ENCODE measurements around the gene RNF150.

DNA sequence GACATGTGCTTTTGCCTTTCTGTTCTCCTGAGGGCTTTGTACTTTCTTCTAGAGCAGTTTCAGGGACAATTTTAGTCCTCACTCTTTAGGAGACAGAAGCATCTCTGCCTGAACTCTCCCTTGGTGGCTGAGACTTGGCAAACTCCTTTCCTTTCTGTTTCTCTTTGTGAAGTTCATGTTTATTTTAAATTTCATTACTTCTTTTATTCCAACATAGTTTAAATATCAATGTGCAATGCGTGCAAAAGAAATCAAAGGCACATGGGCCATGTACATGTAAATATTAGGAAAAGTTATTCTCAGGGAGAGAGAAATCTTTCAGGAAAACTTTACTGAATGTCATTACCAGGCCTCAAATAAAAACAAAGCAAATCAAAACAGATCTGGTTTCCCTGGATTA lies 177.6 kb downstream of the RNF150 start:
- TF ChIP-seq POLR2A (IDR thresholded peaks at IDR 0.05), result no peak
- TF ChIP-seq, protein P1, sequence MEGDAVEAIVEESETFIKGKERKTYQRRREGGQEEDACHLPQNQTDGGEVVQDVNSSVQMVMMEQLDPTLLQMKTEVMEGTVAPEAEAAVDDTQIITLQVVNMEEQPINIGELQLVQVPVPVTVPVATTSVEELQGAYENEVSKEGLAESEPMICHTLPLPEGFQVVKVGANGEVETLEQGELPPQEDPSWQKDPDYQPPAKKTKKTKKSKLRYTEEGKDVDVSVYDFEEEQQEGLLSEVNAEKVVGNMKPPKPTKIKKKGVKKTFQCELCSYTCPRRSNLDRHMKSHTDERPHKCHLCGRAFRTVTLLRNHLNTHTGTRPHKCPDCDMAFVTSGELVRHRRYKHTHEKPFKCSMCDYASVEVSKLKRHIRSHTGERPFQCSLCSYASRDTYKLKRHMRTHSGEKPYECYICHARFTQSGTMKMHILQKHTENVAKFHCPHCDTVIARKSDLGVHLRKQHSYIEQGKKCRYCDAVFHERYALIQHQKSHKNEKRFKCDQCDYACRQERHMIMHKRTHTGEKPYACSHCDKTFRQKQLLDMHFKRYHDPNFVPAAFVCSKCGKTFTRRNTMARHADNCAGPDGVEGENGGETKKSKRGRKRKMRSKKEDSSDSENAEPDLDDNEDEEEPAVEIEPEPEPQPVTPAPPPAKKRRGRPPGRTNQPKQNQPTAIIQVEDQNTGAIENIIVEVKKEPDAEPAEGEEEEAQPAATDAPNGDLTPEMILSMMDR (IDR thresholded peaks at IDR 0.05), result no peak

All from body of pancreas (tissue), 4 donors.